ENCODE measurements around the gene FAM149B1.

Gene FAM149B1

DNA sequence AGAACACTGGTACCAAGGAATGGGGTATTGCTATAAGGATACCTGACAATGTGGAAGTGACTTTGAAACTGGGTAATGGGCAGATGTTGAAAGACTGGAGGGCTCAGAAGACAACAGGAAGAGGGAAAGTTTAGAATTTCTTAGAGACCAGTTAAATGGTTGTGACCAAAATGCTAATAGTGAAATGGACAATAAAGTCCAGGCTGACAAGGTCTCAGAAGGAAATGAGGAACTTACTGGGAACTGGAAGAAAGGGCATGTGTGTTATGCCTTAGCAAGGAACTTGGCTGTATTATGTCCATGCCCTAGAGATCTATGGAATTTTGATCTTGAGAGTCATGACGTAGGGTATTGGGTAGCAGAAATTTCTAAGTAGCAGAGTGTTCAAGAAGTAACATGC is 38.0 kb downstream of the FAM149B1 start:
- Histone ChIP-seq H3K27me3 (ENCODE audit: control insufficient read depth in 1 of 2, insufficient read depth in 1 of 2, low read length in 2 of 2) (no peaks in the 10 kb centered on the region), H3K36me3 (ENCODE audit: control insufficient read depth in 1 of 2, insufficient read depth in 2 of 2, low read depth in 1 of 2, low read length in 2 of 2) (peaks cover 15 to 19% of the 10 kb centered on the region in 2 experiments), H3K4ac (ENCODE audit: low read depth in 1 of 2, low read length in 2 of 2) (no peak overlapping the region), H3K9me3 (ENCODE audit: control insufficient read depth, low read length) (no peaks in the 10 kb centered on the region), H2BK15ac (ENCODE audit: low read depth, poor library complexity, severe bottlenecking) (no peak overlapping the region), H3K18ac (ENCODE audit: low read depth in 1 of 2, low read length in 2 of 2) (no peak overlapping the region), H2AFZ (ENCODE audit: low read depth, low read length) (no peak overlapping the region), H3K4me3 (ENCODE audit: insufficient read depth in 1 of 2, low read depth in 1 of 2, low read length in 2 of 2) (no peak overlapping the region), H3K14ac (ENCODE audit: low read length in 2 of 2) (no peak overlapping the region), H3K4me1 (ENCODE audit: control insufficient read depth, insufficient read depth, low read depth, low read length) (no peaks in the 10 kb centered on the region), H2BK120ac (ENCODE audit: low read depth, low read length) (no peak overlapping the region), H3K79me1 (replicated peaks; ENCODE audit: low read length, poor library complexity, severe bottlenecking) (peaks cover 2% of the 10 kb centered on the region), H3K4me2 (ENCODE audit: low read length, poor library complexity, severe bottlenecking) (no peak overlapping the region), H4K91ac (ENCODE audit: low read length) (no peak overlapping the region), H2BK5ac (ENCODE audit: low read depth, low read length, poor library complexity, severe bottlenecking) (no peak overlapping the region), H2AK5ac (ENCODE audit: low read length, severe bottlenecking) (no peak overlapping the region), H2BK12ac (ENCODE audit: low read length in 2 of 2) (no peak overlapping the region), H3K27ac (ENCODE audit: low read length, poor library complexity, severe bottlenecking) (no peak overlapping the region), H3K9ac (ENCODE audit: low read length) (no peak overlapping the region), H4K8ac (ENCODE audit: low read length) (no peak overlapping the region), H3K23ac (ENCODE audit: low read length in 2 of 2) (no peak overlapping the region)
- 96% methylated on average over 1 of the region's 1 CpG for WGBS
- no peak for DNase-seq

DNA sequence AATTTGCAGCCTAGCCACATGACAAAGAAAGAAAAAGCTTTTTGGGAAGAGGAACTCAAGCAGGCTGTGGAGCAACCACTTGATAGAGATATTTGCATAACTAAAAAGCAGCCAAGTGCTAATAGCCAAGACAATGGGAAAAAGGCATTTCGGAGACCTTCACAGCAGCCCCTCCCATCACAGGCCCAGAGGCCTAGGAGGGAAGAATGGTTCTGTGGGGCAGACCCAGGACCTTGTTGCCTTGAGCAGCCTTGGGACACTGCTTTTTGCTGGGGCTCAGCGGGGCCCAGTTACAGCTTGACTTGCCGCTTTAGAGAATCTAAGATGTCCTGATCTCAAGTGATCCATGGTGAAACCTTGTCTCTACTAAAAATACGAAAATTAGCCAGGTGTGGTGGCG is 38.5 kb downstream of the FAM149B1 start:
- Histone ChIP-seq H2BK120ac (ENCODE audit: low read depth, low read length) (no peak overlapping the region), H2BK12ac (ENCODE audit: low read length in 2 of 2) (no peak overlapping the region), H3K79me1 (replicated peaks; ENCODE audit: low read length, poor library complexity, severe bottlenecking) (peaks cover 4% of the 10 kb centered on the region), H3K9ac (ENCODE audit: low read length) (no peak overlapping the region), H3K27me3 (ENCODE audit: control insufficient read depth in 1 of 2, insufficient read depth in 1 of 2, low read length in 2 of 2) (no peaks in the 10 kb centered on the region), H2BK5ac (ENCODE audit: low read depth, low read length, poor library complexity, severe bottlenecking) (no peak overlapping the region), H3K9me3 (ENCODE audit: control insufficient read depth, low read length) (no peaks in the 10 kb centered on the region), H3K23ac (ENCODE audit: low read length in 2 of 2) (no peak overlapping the region), H4K91ac (ENCODE audit: low read length) (no peak overlapping the region), H3K14ac (ENCODE audit: low read length in 2 of 2) (no peak overlapping the region), H2BK15ac (ENCODE audit: low read depth, poor library complexity, severe bottlenecking) (no peak overlapping the region), H3K36me3 (ENCODE audit: control insufficient read depth in 1 of 2, insufficient read depth in 2 of 2, low read depth in 1 of 2, low read length in 2 of 2) (peaks cover 15 to 16% of the 10 kb centered on the region in 2 experiments), H3K4me3 (ENCODE audit: insufficient read depth in 1 of 2, low read depth in 1 of 2, low read length in 2 of 2) (no peak overlapping the region), H3K4me2 (ENCODE audit: low read length, poor library complexity, severe bottlenecking) (no peak overlapping the region), H2AK5ac (ENCODE audit: low read length, severe bottlenecking) (no peak overlapping the region), H3K18ac (ENCODE audit: low read depth in 1 of 2, low read length in 2 of 2) (no peak overlapping the region), H3K27ac (ENCODE audit: low read length, poor library complexity, severe bottlenecking) (no peak overlapping the region), H3K4ac (ENCODE audit: low read depth in 1 of 2, low read length in 2 of 2) (no peak overlapping the region), H3K4me1 (ENCODE audit: control insufficient read depth, insufficient read depth, low read depth, low read length) (no peaks in the 10 kb centered on the region), H4K8ac (ENCODE audit: low read length) (no peak overlapping the region), H2AFZ (ENCODE audit: low read depth, low read length) (no peak overlapping the region)
- 98% methylated on average over 5 of the region's 5 CpGs for WGBS
- no peak for DNase-seq

DNA sequence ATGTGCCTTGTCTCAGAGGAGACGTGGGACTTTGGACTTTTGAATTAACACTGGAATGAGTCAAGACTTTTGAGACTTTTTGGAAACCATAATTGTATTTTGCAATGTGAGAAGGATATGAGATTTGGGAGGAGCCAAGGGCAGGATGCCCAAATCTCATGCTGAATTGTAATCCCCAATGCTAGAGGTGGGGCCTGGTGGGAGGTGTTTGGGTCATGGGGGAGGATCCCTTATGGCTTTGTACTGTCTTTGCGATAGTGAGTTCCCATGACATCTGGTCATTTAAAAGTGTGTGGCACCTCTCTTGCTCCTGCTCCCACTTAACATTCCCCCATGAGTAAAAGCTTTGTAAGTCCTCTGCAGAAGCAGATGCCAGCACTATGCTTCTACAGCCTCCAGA is 40.0 kb downstream of the FAM149B1 start:
- H3K23ac ChIP-seq (ENCODE audit: low read length in 2 of 2) = no peak overlapping the region
- H3K18ac ChIP-seq (ENCODE audit: low read depth in 1 of 2, low read length in 2 of 2) = no peak overlapping the region
- peak overlapping the region; percentile 32 for H3K9ac ChIP-seq (ENCODE audit: low read length)
- H2BK5ac ChIP-seq (ENCODE audit: low read depth, low read length, poor library complexity, severe bottlenecking) = no peak overlapping the region
- no peaks in the 10 kb centered on the region for H3K27me3 ChIP-seq (ENCODE audit: control insufficient read depth in 1 of 2, insufficient read depth in 1 of 2, low read length in 2 of 2)
- no peak overlapping the region for H3K4me3 ChIP-seq (ENCODE audit: insufficient read depth in 1 of 2, low read depth in 1 of 2, low read length in 2 of 2)
- H2AFZ ChIP-seq (ENCODE audit: low read depth, low read length) = no peak overlapping the region
- no peak overlapping the region for H3K4me2 ChIP-seq (ENCODE audit: low read length, poor library complexity, severe bottlenecking)
- H2BK15ac ChIP-seq (ENCODE audit: low read depth, poor library complexity, severe bottlenecking) = no peak overlapping the region
- H4K8ac ChIP-seq (ENCODE audit: low read length) = no peak overlapping the region
- H3K4me1 ChIP-seq (ENCODE audit: control insufficient read depth, insufficient read depth, low read depth, low read length) = peaks cover 1% of the 10 kb centered on the region
- H3K27ac ChIP-seq (ENCODE audit: low read length, poor library complexity, severe bottlenecking) = no peak overlapping the region
- no peak for DNase-seq
- H3K79me1 ChIP-seq (replicated peaks; ENCODE audit: low read length, poor library complexity, severe bottlenecking) = peaks cover 4% of the 10 kb centered on the region
- H3K4ac ChIP-seq (ENCODE audit: low read depth in 1 of 2, low read length in 2 of 2) = no peak overlapping the region
- H2BK120ac ChIP-seq (ENCODE audit: low read depth, low read length) = no peak overlapping the region
- H2AK5ac ChIP-seq (ENCODE audit: low read length, severe bottlenecking) = no peak overlapping the region
- 98% methylated on average over 2 of the region's 2 CpGs for WGBS
- H4K91ac ChIP-seq (ENCODE audit: low read length) = no peak overlapping the region
- no peaks in the 10 kb centered on the region for H3K9me3 ChIP-seq (ENCODE audit: control insufficient read depth, low read length)
- H3K14ac ChIP-seq (ENCODE audit: low read length in 2 of 2) = no peak overlapping the region
- peaks cover 15 to 17% of the 10 kb centered on the region in 2 experiments for H3K36me3 ChIP-seq (ENCODE audit: control insufficient read depth in 1 of 2, insufficient read depth in 2 of 2, low read depth in 1 of 2, low read length in 2 of 2)
- no peak overlapping the region for H2BK12ac ChIP-seq (ENCODE audit: low read length in 2 of 2)

- Histone ChIP-seq H4K91ac (ENCODE audit: low read length) (no peak overlapping the region), H3K9me3 (ENCODE audit: control insufficient read depth, low read length) (no peaks in the 10 kb centered on the region)
Measured at GRCh38 chr10:73209705-73210104, 41.8 kb downstream of the FAM149B1 start.

More at GRCh38 chr10:73209705-73210104, 41.8 kb downstream of the FAM149B1 start:
- H3K9ac ChIP-seq (ENCODE audit: low read length) = peak overlapping the region; percentile 44
- H3K14ac ChIP-seq (ENCODE audit: low read length in 2 of 2) = no peak overlapping the region
- no peak overlapping the region for H3K27ac ChIP-seq (ENCODE audit: low read length, poor library complexity, severe bottlenecking)
- no peak overlapping the region for H3K4ac ChIP-seq (ENCODE audit: low read depth in 1 of 2, low read length in 2 of 2)
- WGBS = 74% methylated on average over 1 of the region's 1 CpG
- H3K4me2 ChIP-seq (ENCODE audit: low read length, poor library complexity, severe bottlenecking) = no peak overlapping the region
- H3K23ac ChIP-seq (ENCODE audit: low read length in 2 of 2) = no peak overlapping the region
- H2BK15ac ChIP-seq (ENCODE audit: low read depth, poor library complexity, severe bottlenecking) = no peak overlapping the region
- H3K79me1 ChIP-seq (replicated peaks; ENCODE audit: low read length, poor library complexity, severe bottlenecking) = peaks cover 4% of the 10 kb centered on the region
- H2AK5ac ChIP-seq (ENCODE audit: low read length, severe bottlenecking) = no peak overlapping the region
- H3K4me1 ChIP-seq (ENCODE audit: control insufficient read depth, insufficient read depth, low read depth, low read length) = peaks cover 1% of the 10 kb centered on the region
- no peak overlapping the region for H2AFZ ChIP-seq (ENCODE audit: low read depth, low read length)
- H3K36me3 ChIP-seq (ENCODE audit: control insufficient read depth in 1 of 2, insufficient read depth in 2 of 2, low read depth in 1 of 2, low read length in 2 of 2) = peaks cover 13 to 15% of the 10 kb centered on the region in 2 experiments
- no peak overlapping the region for H3K18ac ChIP-seq (ENCODE audit: low read depth in 1 of 2, low read length in 2 of 2)
- peak; percentile 38 for DNase-seq
- H3K4me3 ChIP-seq (ENCODE audit: insufficient read depth in 1 of 2, low read depth in 1 of 2, low read length in 2 of 2) = no peak overlapping the region
- no peaks in the 10 kb centered on the region for H3K27me3 ChIP-seq (ENCODE audit: control insufficient read depth in 1 of 2, insufficient read depth in 1 of 2, low read length in 2 of 2)
- H2BK120ac ChIP-seq (ENCODE audit: low read depth, low read length) = no peak overlapping the region
- H2BK12ac ChIP-seq (ENCODE audit: low read length in 2 of 2) = no peak overlapping the region
- no peak overlapping the region for H4K8ac ChIP-seq (ENCODE audit: low read length)
- no peak overlapping the region for H2BK5ac ChIP-seq (ENCODE audit: low read depth, low read length, poor library complexity, severe bottlenecking)

Measured in mesenchymal stem cell (in vitro differentiated cells and primary cell).